GM12875 (cell line): ENCODE results near the gene CELF4.

Experiments
- H3K4me3 ChIP-seq: one replicate; pipeline ENCODE4 v1.5.1; 2011; ENCODE audit warnings: low read depth, low read length, control low read depth
- TF ChIP-seq, protein P1 (sequence below): IDR thresholded peaks from 2 replicates; pipeline ENCODE4 v1.5.1; 2011; ENCODE audit warnings: low read depth, mild to moderate bottlenecking, control low read depth, inconsistent platforms, low read length, moderate library complexity, borderline replicate concordance; ENCODE audit not compliant: insufficient read depth

Gene CELF4

DNA sequence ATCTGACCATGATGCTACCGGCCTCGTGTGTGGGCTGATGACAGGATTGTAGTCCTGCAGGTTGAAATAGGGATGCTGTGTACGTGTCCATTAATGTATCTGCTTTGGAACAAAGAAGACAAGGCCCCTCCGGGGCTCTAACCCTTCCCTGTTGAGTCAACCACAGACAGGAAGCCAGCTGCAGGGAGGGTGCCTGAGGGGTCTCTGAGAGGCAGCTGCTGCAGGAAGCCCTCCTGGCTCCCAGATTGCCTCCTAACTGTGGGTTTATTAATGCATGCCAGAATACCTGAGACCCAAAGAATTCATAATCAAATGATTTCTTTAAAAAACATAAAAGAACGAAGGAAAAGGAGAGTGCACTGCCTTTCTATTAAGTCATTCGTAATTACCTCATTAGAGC lies 140.4 kb downstream of the CELF4 start:
- no peak overlapping the region for H3K4me3 ChIP-seq
- TF ChIP-seq, protein P1, sequence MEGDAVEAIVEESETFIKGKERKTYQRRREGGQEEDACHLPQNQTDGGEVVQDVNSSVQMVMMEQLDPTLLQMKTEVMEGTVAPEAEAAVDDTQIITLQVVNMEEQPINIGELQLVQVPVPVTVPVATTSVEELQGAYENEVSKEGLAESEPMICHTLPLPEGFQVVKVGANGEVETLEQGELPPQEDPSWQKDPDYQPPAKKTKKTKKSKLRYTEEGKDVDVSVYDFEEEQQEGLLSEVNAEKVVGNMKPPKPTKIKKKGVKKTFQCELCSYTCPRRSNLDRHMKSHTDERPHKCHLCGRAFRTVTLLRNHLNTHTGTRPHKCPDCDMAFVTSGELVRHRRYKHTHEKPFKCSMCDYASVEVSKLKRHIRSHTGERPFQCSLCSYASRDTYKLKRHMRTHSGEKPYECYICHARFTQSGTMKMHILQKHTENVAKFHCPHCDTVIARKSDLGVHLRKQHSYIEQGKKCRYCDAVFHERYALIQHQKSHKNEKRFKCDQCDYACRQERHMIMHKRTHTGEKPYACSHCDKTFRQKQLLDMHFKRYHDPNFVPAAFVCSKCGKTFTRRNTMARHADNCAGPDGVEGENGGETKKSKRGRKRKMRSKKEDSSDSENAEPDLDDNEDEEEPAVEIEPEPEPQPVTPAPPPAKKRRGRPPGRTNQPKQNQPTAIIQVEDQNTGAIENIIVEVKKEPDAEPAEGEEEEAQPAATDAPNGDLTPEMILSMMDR: no peak

DNA sequence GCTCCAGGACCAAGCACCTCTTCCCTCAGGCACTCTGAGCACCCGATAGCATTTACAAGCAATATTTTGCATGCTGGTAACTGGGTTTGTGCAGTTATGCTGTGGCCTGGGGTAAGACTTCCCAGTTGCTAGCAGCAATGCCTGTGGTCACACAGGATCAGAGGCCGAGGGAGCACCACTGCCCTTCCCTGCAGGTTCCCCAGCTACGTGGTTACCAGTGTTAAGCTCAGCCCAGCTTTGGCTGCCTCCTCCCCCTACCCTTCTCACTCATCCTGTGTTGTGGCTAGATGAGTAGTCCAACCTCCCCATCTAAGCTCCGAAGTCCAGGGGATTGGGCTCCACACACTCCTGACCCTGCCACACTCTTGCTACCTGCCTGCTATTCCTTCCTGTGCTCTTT lies 141.1 kb downstream of the CELF4 start:
- H3K4me3 ChIP-seq: no peak overlapping the region
- TF ChIP-seq, protein P1: no peak

DNA sequence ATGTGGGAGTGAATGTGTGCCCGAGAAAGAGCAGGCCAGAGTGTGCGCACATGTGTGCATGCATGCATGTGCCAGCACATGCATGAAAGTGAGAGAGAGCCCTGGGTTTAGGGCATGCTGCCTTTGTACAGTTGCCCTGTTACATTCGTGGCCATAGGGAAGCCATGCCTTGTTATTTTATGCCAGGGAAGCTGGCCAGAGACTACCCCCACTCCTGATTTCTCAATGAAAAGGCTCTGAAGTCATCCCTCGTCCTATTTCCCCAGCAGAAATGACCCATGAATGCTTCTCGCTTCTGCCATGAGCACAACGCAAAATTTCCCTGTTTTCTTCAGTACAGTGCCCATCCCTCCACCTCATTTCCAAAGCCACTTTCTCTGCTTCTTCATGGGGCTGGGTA lies 143.0 kb downstream of the CELF4 start:
- H3K4me3 ChIP-seq: no peak overlapping the region
- TF ChIP-seq, protein P1: no peak

DNA sequence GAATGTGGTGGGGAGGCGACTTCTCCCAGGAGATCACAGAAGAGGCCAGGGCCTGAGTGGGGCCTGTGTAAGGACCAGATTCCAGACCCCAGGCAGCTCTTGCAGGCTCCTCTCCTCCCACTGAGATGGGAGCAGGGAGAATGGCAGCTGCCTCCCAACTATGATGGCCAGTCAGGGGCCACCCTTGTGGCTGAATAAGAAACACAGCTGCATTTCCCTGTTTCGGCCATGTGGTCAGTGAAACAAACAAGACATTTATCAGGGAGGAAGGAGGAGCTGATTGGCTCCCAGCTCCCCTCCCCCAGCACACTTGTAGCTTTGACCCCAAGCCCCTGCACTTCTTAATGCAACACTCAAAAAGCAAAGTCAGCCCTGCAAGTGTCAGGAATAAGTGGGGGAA lies 143.5 kb downstream of the CELF4 start:
- no peak overlapping the region for H3K4me3 ChIP-seq
- TF ChIP-seq, protein P1: no peak

DNA sequence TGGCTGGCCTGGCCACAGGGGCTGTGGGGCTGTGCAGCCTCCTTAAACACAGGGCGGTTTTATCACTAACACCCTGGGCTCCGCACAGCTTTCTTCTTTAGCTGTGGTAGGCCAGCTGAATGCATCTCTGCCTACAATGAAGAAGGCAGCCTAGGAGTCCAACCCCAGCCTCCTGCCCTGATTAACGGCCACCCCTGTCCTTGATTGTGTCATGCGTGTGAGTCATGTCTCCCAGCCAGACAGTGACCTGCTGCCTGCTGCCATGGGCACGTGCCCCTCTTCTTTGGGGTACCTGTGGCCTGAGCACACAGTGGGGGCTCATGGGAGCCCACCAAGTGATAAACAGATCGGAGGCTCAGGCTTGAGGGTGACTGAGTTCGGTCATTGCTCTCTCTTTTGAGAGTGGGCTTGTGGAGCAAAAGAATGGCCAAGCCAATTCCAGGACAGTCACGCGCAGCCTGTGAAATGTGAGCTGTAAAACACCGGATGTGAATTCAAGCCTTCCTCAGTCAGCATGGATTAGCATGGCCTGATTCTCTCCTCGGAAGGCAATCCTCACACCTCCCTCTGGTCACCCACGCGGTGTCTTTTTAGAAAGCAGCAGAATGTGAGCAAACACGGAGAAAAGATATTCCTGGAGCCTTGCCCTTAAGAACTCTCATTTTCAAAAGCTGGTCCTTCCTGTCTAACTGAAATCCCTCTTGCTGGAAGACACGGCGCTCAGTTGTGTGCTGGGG lies 144.1 kb downstream of the CELF4 start:
- no peak overlapping the region for H3K4me3 ChIP-seq
- TF ChIP-seq, protein P1: no peak

DNA sequence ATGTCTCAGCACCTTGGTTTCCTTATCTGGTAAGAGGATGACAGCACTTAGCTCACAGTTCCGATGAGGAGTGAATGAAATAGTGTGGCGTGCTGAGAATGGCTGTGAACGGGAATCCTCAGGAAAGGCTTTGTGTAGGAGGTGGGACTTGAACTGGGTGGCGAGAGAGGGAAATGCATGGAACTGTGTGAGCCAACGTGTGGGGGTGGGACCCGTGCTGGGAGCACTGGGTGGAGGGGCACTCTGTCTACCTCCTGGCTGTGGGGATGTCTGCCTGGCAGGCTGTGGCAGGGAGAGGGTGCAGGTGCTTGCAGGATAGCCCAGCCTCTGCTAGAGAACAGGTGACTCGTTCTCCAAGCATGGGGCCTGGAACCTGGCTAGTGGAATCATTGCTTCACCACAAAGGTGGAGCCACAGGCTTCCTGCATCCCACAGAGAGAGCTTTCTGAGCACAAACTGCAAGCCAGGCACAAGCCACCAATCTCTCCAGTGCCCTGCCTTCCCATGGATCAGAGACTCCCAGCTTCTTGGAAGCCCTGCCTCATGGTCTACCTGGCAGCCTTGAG lies 145.2 kb downstream of the CELF4 start:
- TF ChIP-seq, protein P1: no peak
- no peak overlapping the region for H3K4me3 ChIP-seq

DNA sequence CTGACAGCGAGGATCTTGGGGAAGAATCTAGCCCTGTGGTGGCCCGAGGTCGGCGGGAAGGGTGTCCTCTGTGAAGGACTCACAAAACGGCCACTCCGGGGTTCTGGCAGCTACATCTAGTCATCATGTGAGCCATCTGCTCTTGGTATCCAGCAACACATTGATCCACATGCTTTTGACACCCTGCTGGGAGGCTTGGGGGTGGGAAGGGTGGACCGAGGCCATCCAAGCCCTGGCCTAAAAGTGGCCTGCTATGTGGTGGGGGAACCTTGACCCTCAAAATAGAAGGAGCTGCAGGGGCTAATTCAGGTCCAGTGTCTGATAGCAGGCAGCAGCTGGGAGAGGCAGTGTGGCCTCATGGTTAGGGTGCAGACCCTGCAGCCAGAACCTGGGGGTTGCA lies 145.7 kb downstream of the CELF4 start:
- TF ChIP-seq, protein P1: no peak
- H3K4me3 ChIP-seq: no peak overlapping the region
